BLaER1 treated with 17β-estradiol and CSF1 and Interleukin-3, amounts not matched to agents 10 nM and 100 nM (cell line): ENCODE results near the gene GGCT.

ENCODE experiments used
- H3K27ac ChIP-seq, 11 experiments: shearing (Covaris generic); formaldehyde crosslinking; 2 replicates each; pipeline ENCODE4 v1.8.1; 2022
- H3K27me3 ChIP-seq, 11 experiments: shearing (Covaris generic); formaldehyde crosslinking; 2 replicates each; pipeline ENCODE4 v1.8.1; 2022
- H3K36me3 ChIP-seq, 11 experiments: shearing (Covaris generic); formaldehyde crosslinking; 2 replicates each; pipeline ENCODE4 v1.8.1; 2022
- H3K4me1 ChIP-seq, 10 experiments: shearing (Covaris generic); formaldehyde crosslinking; 2 replicates each; pipeline ENCODE4 v1.8.1; 2022
- H3K4me2 ChIP-seq, 11 experiments: shearing (Covaris generic); formaldehyde crosslinking; 2 replicates each; pipeline ENCODE4 v1.8.1; 2022
- H3K4me3 ChIP-seq, 10 experiments: shearing (Covaris generic); formaldehyde crosslinking; 2 replicates each; pipeline ENCODE4 v1.8.1; 2022
- H3K9ac ChIP-seq, 11 experiments: shearing (Covaris generic); formaldehyde crosslinking; 2 replicates each; pipeline ENCODE4 v1.8.1; 2022
- H3K9me3 ChIP-seq, 11 experiments: shearing (Covaris generic); formaldehyde crosslinking; replicated peaks in 1 of 11; 2 replicates each; pipeline ENCODE4 v1.8.1; 2022
- H4K20me1 ChIP-seq, 11 experiments: shearing (Covaris generic); formaldehyde crosslinking; 2 replicates each; pipeline ENCODE4 v1.8.1; 2022
- Cebpa-rat ChIP-seq, 11 experiments: shearing (Covaris generic); IDR thresholded peaks; 2 replicates each; pipeline ENCODE4 v1.8.1; 2022

Gene GGCT

DNA sequence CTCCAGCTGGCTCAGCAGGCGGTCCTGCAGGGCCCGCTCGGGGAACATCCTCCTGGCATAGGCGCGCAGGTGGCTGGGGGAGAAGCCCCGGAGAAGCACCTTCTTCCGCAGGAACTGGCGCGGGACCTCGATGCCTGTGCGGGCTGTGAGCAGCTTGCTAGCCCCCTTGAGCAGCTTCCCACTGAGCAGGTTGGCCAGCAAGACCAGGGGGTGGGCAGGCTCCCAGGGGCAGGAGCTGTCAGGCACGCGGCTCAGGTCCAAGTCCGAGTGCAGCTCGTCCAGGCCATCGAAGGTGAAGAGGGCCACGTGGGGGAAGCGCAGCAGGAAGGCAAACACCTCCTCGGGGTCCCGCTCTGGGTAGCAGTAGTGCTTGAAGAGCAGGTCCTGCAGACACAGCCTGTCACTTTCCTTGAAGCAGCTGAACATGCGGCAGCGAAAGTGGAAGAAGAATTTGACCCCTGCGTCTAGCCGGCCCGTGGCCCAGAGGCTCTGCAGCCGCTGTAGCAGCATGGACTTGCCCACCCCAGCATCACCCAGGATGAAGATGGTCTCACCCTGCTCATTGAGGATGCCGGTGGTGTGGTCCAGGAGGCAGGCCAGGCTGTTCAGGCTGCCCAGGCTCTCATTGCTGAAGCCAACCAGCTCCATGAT, 52.2 kb downstream of the GGCT start:
- Histone ChIP-seq H3K27me3 (no peaks in the 10 kb centered on the region), H3K36me3 (peaks cover 20 to 87% (median 52%) of the 10 kb centered on the region in 11 experiments), H4K20me1 (no peaks in the 10 kb centered on the region), H3K4me3 (no peak overlapping the region), H3K9ac (peak overlapping the region in 1 of 11 experiments; percentile 35; a peak in 1 of 22 replicates), H3K9me3 (no peaks in the 10 kb centered on the region), H3K4me1 (peaks cover 7 to 57% (median 47%) of the 10 kb centered on the region in 10 experiments), H3K4me2 (peak overlapping the region in 7 of 11 experiments; percentile 71 to 87 (median 81); a peak in 10 of 22 replicates), H3K27ac (peak overlapping the region in 6 of 11 experiments; percentile 39 to 73 (median 54); a peak in 8 of 22 replicates)
- no peak for TF ChIP-seq Cebpa-rat (IDR thresholded peaks at IDR 0.05)

DNA sequence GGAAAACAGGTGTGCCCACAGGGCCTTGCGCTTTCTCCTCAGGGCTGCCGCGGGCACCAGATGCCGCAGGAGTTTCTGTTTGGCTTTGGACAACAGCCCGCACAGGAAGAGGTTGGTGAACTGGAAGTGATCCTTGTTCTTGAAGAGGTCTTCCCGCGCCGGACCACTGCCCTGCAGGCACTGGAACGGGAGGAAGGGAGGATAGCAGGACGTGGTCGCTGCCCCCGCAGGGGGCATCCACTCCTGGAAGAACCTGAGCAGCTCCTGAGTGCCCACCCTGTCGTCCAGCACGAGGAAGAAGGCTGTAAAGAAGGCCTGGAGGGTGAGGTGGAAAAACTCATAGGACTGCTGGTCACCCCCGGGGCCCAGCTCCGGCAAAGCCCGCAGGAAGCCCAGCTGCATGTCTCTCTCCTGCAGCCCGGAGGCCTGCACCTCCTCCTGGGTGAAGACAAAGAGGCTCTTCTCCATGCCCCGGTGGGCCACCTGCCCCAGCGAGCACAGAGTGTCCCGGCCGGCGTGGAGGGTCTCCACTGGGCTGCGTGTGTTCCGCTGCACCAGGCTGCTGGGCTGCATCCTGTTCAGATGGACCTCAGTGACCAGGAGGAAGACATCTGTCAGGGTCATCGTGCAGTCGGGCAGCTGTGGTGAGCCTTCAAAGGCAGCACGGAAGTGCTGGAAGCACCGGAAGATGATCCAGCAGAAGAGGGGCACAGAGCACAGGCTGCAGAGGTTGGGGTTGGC, 52.9 kb downstream of the GGCT start:
- peaks cover 7 to 54% (median 43%) of the 10 kb centered on the region in 10 experiments for H3K4me1 ChIP-seq
- H3K27ac ChIP-seq = peak overlapping the region in 4 of 11 experiments; percentile 5 to 73 (median 39); a peak in 2 of 22 replicates
- no peak for TF ChIP-seq Cebpa-rat (IDR thresholded peaks at IDR 0.05)
- H4K20me1 ChIP-seq = no peaks in the 10 kb centered on the region
- H3K4me2 ChIP-seq = no peak overlapping the region
- no peak overlapping the region for H3K4me3 ChIP-seq
- no peaks in the 10 kb centered on the region for H3K9me3 ChIP-seq
- H3K36me3 ChIP-seq = peaks cover 17 to 88% (median 54%) of the 10 kb centered on the region in 11 experiments
- no peaks in the 10 kb centered on the region for H3K27me3 ChIP-seq
- H3K9ac ChIP-seq = no peak overlapping the region

DNA sequence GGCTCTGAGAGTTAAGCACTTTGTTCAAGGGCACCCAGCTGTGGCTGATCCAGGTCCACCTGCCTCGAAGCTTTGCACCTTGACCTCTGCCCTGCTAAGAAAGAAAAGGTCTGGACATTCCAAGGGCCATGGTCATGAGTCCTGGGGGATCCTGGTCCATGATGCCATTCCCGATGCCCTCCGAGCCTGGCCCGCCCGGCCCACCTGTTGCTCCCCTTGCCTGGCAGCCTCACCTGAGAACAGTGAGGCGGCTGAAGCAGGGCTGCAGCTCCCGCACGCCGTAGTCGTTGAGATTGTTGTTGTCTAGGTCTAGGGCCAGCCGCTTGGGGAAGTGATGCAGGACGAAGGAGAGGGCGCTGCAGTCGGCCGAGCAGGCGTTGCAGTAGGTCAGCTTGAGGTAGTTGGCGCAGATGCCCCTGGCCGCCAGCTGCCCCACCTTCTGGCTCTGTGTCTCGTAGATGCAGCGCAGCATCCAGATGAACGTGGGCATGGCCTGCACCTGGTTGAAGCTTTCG, 53.6 kb downstream of the GGCT start:
- Histone ChIP-seq H3K27me3 (no peaks in the 10 kb centered on the region), H3K9ac (no peak overlapping the region), H3K4me3 (no peak overlapping the region), H3K4me1 (peaks cover 12 to 54% (median 42%) of the 10 kb centered on the region in 10 experiments), H3K4me2 (no peak overlapping the region), H3K27ac (0 out of 22 replicates have a peak overlapping the region, but pooled peaks of 1 of the 11 experiments have one; percentile 5), H4K20me1 (no peaks in the 10 kb centered on the region), H3K36me3 (peaks cover 13 to 83% (median 51%) of the 10 kb centered on the region in 11 experiments; a peak in 21 of 22 replicates), H3K9me3 (no peaks in the 10 kb centered on the region)
- no peak for TF ChIP-seq Cebpa-rat (IDR thresholded peaks at IDR 0.05)

DNA sequence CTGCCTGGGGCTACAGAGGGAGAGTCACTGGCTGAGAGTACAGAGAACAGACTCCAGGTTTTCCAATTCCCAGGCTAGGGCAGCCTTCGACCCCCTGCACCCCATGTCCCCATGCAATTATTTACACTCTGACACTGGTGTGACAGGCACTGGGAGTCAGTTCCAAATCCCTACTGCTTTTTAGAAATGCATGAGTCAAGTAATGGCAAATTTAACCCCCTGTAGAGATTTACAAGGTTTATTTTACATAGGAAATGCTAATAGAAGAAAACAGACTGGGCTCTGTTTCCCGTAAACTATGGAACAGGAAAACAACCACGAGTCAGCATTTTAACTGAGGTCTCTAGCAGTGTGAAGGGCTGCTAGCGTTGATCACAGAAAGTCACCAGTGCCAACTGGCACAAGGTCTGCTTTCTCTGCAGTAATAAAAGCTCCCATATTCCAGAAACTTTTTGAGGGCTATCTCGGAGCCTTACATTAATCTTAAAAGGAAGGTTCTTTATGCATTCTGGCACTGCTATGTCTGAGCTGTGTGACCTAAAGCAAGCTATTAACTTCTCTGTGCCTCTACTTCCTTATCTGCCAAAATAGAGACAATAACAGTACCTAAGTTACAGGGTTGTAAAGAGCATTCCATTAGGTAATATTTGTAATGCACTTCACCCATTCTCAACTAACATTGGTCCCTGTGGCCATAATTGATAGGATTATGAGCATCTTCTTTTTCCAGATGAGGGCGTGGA, 54.2 kb downstream of the GGCT start:
- H3K9ac ChIP-seq = no peak overlapping the region
- no peaks in the 10 kb centered on the region; a peak in 1 of 22 replicates for H3K9me3 ChIP-seq
- H3K4me1 ChIP-seq = peaks cover 18 to 54% (median 41%) of the 10 kb centered on the region in 10 experiments
- H3K27ac ChIP-seq = no peak overlapping the region
- no peaks in the 10 kb centered on the region for H3K27me3 ChIP-seq
- peaks cover 13 to 78% (median 51%) of the 10 kb centered on the region in 11 experiments; a peak in 21 of 22 replicates for H3K36me3 ChIP-seq
- no peak for TF ChIP-seq Cebpa-rat (IDR thresholded peaks at IDR 0.05)
- H3K4me3 ChIP-seq = no peak overlapping the region
- no peaks in the 10 kb centered on the region for H4K20me1 ChIP-seq
- peak overlapping the region in 1 of 11 experiments; percentile 19; a peak in 1 of 22 replicates for H3K4me2 ChIP-seq

DNA sequence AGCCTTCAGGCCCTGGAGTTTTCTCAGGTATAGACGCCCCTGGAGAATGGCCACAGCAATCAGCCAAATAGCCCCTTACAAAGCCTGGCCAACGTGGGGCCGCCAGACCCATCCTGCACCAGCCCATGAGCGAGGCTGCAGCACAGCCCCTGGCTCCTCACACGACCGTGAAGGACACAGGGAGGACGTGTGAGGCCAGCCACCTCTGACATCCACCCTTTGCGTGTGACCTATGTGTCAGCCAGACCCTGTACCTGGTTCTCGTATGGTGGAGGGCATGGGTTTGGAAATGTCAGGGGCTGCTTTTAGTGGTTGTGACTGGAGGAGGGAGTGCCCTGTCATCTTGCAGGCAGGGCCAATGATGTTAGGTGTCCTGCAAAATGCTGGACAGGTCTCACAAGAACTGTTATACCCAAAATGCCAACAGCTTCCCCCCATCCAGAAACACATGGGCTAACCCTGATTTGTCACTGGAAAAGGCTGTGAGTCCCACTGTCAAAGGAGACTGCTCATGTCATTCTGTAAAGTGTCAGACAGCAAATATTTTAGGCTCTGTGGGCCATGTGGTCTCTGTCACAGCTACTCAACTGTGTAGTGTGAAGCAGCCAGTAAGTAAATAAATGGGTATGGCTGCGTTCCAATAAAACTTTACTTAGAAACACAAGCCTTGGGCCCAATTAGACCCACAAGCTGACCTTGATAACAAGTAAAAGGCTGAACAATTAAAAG, 56.0 kb downstream of the GGCT start:
- no peak for TF ChIP-seq Cebpa-rat (IDR thresholded peaks at IDR 0.05)
- H3K4me2 ChIP-seq = no peak overlapping the region
- H3K4me3 ChIP-seq = no peak overlapping the region
- no peaks in the 10 kb centered on the region for H3K27me3 ChIP-seq
- no peak overlapping the region for H3K9ac ChIP-seq
- no peaks in the 10 kb centered on the region for H4K20me1 ChIP-seq
- no peaks in the 10 kb centered on the region; a peak in 1 of 22 replicates for H3K9me3 ChIP-seq
- H3K36me3 ChIP-seq = peaks cover 13 to 70% (median 45%) of the 10 kb centered on the region in 11 experiments; a peak in 20 of 22 replicates
- peaks cover 13 to 38% (median 26%) of the 10 kb centered on the region in 10 experiments for H3K4me1 ChIP-seq
- H3K27ac ChIP-seq = peak overlapping the region in 2 of 11 experiments; percentile 17 to 19; a peak in 2 of 22 replicates

DNA sequence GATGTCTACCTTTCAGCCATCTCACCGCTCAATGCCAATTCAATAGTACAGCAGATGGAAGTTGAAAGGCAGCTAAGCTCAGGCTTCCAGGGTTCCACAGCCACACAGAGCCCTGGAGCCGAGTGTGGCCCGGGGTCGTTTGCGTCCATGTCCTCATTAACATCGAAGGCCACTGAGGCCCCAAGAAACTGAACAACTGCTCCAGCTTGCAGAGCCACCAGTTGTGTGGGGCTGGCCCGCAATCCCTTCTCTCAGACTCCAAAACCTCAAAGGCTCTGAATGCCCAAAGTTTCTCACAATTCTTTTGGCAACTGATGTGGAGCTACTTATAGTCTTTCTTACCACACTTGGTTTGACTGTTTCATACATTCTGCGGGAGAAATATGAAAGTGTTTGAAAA, 57.2 kb downstream of the GGCT start:
- H3K4me1 ChIP-seq = peaks cover 12 to 28% (median 19%) of the 10 kb centered on the region in 10 experiments
- peak overlapping the region in 1 of 11 experiments; percentile 67; a peak in 2 of 22 replicates for H3K27ac ChIP-seq
- peaks cover 13 to 62% (median 41%) of the 10 kb centered on the region in 11 experiments; a peak in 20 of 22 replicates for H3K36me3 ChIP-seq
- no peaks in the 10 kb centered on the region for H3K27me3 ChIP-seq
- no peak overlapping the region for H3K4me2 ChIP-seq
- no peak for TF ChIP-seq Cebpa-rat (IDR thresholded peaks at IDR 0.05)
- no peaks in the 10 kb centered on the region for H4K20me1 ChIP-seq
- H3K9ac ChIP-seq = no peak overlapping the region
- H3K9me3 ChIP-seq = no peaks in the 10 kb centered on the region; a peak in 1 of 22 replicates
- H3K4me3 ChIP-seq = no peak overlapping the region
